Effector CD4-positive, alpha-beta T cell (primary cell): ENCODE measurements around the gene RAD51B.

ENCODE experiments used
- DNase-seq: peaks from one replicate; pipeline ENCODE4 v3.0.0-alpha.2; 2020

Gene RAD51B

DNA sequence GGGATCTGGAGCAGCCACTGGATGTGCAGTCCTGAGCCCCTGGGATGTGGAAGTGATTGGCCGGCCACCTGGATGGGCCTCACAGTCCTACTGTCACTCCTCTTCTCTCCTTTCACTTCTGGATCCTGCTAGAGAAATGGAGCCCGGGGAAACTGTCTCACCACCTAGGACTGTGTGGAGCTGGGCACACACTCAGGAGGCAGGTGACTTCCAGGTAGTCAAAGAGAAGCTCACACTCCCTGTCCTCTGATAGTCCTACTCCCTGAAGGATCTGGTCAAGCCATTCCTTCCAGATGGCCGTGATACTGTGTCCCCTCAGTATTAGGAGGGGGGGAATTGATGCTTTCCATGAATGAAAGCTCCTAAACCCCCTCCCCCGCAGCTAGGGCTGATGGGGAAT, 772.2 kb downstream of the RAD51B start:
- no peak for DNase-seq

DNA sequence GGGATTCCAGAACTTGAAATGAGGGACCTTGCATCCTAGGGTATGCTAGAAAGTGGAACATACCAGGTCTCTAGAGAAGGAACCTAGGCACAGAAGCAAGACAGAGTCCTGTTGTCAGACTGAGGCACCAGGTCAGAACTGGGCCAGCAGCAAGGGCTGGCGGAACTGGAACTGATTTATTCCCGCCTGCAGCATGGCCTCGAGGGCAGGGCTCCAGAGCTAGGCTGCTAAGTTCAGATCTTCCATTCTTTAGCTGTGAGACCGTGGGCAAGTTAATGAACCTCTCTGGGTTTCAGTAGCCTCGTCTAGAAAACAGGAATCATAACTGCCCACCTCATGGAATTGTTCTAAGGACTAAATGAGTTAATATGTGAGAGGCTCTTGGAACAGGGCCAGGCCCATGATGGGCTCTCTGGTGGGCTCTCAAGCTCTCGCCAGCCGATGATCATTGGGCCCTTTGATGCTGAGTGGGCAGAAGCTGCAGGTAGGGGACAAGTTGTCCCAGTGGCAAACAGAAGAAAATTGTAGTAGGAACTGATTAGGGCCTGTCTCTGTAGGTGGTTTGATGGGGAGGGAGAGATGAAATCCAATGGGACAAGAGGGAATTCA, 773.5 kb downstream of the RAD51B start:
- no peak for DNase-seq

DNA sequence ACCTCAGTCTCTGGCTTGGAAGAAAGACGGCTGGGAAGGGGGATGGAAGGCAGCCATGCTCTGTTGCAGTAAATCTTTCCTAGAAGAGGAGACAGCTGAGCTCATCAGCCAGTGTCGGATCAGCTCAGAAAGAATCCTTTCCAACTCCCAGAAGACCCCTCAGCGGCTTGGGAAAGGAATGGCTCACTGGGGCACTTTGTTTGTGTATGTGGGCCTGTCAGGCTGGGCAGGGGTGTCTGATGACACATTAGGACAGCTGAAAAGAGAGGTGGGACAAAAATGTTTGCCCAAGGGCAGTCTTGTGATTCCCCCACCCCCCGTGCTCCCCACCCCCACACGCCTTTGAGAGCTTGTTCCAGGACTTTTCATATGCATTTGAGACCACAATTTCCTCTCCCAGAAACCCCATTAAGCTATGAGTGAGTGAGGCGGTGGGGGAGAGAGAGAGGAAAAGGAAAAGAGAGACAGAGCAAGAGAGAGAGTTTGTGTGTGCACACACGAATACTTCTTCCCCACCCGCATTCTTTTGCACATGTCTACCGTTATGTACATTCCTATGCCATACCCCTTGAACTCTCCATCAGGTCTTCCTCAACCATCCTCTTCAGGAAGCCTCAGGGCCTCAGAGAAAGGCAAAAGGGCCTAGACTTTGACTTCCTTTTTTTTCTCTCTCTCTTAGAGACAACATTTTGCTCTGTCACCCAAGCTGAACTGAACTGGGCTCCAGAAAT, 774.4 kb downstream of the RAD51B start:
- no peak for DNase-seq

DNA sequence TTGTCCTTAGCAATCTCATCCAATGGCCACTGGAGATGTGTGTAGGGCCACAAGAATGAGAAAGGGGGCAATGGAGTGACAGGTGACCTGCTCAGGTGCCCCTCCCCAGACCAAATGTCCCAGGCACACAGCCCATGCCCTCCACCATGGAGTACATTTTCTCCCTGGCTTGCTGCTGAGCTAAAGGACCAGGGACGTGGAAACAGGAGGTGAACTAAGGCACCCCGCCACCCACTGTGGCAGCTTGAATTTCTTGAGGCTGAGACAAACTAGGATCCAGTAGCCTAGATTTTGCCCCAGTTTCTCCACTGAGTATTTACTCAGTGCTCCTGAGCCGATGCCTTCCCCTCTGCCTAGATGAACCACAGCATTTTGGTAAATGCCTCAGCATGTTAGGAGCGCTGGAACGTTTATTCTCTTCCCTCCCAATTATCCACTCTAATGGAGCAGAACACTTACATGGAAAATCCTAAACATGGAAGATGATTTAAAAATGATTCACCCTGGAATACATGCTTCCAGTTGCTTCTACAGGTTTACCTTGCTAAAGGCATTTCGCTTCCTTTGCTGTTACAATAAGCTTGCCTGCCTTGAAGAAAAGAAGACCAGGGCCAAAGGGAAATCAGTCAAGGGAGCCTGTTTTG, 775.3 kb downstream of the RAD51B start:
- no peak for DNase-seq

DNA sequence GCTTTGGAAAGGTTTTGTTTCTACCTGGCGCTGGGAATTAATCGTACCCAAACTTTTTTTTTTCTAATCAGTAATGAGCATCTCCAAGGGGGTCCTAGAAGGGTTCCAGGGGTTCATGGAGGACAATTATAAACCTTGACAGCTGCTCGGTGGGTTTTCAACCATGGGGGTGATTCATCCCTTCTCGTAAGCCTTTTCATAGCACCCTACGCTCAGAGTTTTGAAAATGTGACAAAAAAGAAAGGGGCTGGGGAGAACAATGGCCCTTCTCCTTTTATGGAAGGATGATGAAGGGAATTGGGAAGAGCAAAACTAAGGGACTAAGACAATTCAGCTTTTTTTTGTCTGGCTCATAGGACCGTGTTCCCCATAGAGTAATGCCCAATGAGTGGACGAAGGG, 776.6 kb downstream of the RAD51B start:
- DNase-seq: no peak

DNA sequence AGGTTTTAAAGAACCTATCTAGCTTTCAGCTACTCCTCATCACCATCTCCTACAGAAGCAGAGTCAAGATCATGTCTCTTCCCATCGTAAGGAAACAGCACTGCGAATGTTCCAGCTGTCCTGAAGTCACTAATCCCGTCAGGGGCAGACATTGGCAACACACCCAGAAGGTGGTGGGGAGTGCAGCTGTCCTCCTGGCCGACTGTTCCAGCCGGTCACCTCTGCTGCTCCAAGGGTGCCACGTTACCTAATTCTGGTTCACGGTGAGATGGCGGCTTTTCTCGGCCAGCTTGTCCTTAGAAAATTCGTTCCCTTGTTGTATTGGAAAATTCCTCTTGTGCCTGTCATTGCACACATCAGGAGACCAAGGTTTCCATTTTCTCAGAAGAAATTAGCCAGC, 777.1 kb downstream of the RAD51B start:
- no peak for DNase-seq

DNA sequence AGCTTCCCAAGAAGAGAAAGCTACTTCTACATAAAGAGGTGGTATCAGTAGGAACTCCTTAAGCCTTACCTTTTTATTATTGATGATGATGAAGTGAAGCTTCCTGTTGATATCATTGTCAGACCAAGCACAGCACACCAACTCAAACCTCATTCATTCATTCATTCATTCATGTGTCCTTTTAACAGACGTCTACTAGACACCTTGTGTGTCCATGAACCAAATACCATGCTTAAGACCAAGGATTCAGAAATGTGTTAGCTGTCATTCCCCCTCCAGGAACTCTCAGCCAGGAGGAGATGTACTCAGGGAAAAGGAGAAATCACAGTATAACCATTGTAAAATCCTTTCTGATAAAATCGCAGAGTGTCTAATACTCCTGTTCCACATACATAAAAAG, 778.5 kb downstream of the RAD51B start:
- DNase-seq: no peak

DNA sequence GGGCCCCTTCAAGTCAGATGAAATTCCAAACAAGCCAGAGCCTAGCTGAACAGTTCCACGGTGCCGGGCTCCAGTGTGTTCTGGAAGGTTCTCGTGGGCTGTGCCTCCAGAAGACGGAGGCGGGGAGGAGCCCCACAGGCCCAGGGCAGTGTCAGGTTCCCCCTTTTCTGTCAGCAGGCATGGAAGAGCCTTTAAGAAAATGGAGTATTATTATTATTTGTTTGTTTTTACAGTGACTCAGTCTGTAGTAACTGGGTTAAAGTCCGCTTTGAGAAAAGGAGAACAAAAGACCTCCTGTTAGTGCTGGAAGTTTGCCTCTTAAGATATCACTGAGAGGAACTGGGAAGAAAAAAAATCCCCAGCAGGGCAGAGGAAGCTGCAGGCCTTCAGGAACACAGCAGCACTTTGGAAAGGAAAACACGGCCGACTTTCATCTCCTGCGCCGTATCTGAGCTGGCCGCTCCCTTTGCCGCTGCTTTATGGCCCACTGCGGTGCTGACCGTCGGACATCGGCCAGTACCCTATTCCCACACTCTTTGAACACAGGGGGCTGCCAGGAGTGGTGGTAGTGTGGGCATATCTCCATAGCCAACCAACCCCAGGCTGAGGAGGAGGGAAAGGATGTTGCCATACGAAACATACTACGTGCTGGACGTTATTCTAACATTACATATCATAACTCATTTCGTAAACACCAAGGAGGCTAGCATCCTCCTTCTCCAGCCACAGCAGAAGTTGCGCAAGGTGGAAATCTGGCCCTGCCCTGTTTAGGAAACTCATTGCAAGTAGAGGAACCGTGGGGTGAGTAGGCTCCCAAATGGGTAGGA, 779.3 kb downstream of the RAD51B start:
- no peak for DNase-seq

DNA sequence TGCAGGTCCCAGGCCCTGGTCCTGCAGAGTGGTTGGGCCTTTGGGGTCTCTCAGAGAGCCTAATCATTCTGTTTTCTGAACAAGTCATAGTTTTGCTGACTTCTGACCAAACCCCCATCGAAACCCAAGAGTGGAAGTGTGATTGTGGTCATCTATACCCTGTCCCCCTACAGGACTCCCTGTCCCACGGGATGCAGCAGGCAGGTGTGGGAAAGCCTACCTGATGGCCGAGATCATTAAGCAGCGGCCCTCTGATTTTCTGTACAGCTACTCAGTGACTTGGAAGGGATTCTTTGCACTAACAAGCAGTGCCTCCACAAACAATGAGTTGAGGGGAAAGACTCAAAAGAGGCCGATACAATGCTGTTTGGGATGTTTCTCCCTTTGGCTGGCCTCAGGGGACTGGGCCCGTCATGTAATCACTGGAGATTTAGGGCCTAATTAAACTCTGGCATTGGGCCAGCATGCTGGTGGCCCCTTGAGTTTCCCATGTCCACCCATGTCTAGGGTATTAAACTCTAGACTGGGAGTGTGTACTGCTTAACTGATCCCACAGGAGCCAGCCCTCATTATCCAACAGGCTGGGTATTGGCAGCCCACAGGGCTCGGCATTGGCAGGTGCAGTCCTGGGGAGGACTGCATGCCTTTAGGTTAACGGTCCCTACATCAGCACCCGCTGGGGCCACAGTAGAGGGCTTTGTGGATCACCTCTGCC, 780.5 kb downstream of the RAD51B start:
- DNase-seq: no peak

DNA sequence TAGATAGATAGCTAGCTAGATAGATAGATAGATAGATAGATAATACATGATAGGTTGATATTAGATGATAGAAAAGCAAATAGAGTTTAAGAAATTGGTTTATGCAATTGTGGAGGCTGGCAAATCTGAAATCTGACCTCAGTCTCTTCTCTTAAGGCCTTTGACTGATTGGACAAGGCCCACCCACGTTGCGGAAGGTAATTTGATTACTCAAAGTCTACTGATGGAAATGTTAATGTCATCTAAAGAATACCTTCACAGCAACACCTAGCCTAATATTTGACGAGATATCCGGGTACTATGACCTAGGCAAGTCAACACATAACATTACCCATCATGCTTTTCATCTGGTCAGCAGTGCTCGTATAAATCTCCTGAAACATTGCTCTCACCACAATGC, 782.9 kb downstream of the RAD51B start:
- DNase-seq: no peak

DNA sequence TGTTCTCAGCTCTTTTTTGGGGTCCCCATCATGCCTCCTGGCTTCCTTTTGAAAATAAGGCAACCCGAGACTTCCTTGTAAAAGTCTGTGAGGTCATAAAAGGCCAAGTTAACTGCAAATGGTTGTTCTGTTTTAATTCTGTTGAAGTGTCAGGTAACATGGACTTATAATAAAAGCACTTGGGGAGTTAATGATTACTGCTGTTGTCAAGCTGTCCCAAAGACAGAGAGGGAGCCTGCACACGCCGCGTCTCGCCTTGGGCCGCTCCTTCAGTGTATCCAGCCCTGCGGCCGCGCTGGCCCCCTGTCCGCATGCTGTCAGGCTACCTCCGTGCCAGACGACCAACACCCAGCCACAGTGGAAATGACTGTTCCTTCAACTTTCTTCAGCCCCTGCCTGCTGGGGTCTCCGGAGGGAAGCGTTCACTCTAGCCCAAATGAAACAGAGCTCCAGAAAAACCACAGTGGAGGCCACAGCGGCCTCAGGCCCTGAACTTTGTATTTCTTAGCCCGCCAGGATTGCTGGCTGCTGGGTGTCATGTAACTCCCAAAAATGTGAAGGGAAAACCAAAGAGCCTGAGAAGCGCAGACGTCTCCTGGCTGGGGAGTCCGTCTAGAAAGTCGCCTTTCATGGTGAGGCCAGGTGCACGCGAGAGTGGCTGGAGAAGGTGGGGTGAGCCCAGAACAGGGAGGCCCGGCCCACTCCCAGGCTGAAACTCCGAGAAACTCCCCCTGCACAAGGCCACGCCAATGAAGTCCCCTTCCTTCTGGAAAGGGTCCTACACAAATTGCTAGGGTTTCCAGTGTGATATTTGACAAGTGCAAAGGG, 784.2 kb downstream of the RAD51B start:
- no peak for DNase-seq

DNA sequence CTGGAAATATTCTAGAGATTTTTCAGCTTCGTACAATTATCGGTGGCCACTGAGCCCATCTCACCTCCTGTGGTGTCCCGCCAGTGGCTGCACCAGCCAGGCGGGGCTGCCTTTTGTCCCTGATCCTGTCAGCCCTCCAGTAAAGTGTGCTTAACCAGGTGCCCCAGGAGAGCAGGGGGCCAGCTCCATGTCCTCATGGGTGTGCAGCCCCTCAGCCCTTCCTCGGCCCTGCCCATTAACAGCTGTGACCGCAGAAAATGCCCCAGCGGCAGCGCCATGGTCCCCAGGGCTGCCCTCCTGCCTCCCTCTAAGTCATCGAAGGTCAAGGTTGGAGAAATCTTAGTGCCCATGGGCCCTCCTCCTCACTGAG, 784.8 kb downstream of the RAD51B start:
- DNase-seq: no peak

DNA sequence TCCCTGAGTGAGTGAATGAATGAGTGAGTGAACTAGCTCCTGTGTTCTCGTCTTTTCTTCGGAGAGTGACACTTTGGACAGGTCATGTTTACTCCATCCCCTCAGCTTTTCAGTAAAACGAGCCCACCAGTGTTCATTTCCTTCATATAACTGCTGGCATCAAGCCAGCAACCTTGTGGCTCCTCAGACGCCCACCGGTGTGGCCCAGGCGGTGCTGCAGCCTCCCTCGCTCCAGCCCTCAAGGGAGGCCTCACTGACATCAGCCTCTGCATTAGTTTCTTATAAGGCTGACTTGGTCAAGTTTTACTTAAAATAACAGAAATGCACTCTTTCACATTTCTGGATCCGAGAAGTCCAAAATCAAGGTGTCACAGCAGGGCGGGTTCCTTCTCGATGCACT, 785.2 kb downstream of the RAD51B start:
- DNase-seq: no peak

DNA sequence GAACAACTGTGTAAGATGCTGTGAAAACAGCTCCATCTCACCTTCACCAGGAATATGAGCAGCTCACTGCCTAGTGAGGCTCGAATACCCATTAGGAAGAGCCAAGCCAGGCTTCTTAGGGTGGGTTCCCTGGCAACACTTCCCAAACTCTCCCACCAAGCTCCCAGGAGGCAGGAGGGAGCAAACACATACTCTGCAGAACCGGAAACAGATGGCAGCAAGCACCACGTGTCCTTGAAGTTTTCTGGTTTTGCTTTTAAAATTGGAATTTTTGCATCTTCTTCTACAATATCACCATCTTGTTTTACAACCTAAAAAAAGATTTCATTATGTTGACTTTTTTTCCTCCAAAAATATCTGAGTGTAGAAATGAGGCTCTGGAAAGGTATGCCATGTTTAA, 786.6 kb downstream of the RAD51B start:
- DNase-seq: no peak

DNA sequence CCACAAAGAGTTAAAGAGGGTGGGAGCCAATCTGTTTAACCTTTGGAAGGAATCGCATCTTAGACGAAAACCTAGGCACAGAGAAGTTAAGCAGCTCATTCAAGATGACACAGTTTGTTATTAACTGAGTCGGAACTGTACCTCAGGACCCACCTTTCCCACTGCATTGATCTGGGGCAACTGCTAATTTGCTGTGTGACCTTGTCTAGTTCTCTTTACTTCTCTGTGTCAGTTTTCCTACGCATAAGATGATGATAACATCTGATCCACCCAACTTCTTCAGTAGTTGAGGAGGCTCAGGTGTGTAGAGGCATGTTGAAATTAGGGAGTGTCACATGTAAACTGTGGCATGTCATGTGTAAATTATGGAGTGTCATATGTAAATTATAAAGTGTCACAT, 787.1 kb downstream of the RAD51B start:
- no peak for DNase-seq

DNA sequence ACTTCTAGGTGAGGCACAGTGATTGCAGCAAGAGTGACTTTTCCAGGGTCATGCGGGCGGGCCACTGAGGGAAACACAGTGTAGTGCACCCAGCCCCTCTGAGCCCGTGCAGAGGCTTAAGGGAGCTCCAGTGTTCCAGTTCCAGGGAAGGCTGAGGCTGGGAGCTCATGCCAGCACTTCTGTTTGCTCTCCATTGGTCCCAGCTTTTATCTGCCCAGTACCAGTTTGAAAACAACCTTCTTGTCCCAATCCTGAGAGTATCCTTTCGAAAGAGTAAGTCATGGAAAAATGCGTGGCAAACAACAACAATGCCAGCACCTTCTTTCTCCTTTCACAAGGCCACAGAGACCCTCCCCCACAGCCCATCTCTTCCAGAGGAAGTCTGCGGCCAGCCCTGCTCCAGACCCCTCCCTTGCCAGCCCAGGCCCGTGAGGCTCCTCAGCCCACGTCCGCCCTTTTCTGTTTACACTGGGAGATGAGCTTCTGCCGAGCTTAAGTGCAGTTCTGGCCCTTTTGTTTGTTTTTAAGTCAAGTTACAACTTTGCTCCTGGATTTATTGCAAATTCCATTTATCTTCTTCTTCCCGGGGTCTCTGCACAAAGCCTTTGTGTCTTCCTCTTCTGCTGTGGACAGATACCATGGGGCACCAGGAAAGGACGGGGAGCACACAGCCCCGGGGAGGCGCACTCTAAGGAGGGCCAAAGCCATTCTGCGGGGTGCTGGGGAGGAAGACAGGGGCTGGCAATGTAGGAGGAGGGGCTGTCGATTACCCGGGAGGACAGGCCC, 787.7 kb downstream of the RAD51B start:
- no peak for DNase-seq

DNA sequence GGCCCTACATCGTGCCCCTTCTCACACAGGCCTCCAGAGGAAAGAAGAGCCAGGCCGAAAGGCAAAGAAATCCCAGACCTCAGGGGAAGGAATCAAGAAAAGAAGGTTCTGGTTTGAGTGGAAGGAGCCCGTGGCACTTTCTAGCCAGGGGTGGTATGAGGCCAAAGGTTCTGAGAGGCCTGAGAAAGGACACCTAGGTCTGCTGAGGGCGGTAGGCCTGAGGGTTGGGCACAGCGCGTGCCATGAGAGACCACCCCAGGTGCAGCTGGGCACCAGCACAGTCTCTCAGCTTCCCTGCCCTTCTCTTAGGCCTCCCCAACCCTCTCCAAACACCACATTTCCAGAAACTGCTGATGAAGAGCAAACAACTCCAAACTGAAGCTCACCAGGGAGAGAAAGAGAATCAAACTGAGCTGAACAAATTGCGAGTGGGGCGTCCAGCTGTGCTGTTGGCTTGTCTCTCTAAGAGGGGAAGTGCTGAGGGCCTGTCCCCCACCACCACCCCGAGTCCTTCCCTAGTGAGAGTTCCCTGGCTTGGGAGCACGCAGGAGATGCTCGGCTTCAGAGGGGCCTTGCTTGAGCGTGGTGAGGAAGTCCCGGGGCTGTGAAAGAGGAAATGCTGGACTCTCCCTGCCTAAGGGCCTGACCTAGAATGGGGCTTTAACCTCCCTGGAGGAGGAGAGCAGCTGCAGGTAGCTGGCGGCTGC, 788.4 kb downstream of the RAD51B start:
- DNase-seq: no peak

DNA sequence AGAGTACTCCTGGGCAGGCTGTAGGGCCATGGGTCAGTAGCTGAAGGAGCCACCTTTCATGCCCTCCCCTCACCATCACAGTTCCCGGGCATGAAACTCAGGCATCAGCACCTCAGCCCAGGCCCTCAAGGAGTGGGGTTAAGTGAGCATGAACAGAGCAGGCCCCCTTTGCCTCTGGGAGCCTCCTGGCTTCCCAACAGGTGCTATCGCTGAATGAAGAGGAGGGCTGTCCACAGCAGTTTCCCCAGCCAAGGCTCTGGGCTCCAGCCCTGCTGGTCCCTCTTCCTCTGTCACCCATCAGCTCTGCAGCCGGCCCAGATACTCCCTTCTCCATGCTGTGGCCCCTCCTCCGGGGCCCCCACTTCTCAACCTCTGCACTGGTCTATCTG, 789.0 kb downstream of the RAD51B start:
- no peak for DNase-seq

DNA sequence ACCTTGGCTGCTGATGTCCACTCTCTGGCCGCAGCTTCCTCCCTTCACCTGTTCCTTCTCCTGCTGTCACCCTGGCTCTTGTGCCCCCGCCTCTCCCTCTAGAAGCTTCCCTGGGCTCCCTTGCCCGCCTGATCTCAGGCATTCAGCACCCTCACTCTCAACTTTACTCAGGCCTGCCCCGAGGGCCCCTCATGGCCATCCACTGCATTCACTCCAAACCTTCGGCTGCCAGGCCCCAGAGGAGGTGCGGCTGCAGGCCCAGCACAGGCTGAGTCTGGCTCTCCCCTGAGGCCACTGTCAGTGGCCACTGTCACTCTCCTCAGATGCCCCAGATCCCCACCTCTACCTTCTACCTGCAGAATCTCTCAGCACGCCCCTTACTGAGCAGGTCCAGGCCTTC, 789.4 kb downstream of the RAD51B start:
- no peak for DNase-seq

DNA sequence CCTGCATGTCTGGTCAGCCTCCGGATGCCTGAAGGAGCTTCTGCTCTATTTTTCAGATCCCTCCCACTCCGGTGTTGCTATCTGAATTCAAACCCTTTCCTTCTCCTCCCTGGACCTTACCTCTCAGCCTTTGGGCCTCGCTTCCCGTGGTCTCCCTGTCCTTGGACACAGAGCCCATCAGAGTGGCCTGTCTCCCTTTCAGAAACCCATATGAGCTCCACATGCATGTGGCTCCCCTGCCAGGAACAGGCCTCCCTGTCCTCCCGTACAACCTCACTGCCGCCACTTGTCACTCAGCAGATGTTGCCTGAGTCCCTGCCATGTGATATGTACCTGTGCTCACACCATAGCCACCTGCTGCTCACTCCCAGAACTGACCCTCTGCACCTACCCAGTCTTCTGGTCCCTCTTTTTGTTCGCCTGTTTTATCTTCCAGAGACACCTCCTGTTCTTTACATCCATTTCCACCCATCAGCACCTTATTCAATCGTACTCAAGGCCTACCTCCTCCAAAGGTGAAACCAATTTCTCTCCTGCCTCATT, 790.7 kb downstream of the RAD51B start:
- no peak for DNase-seq
